Lower leg skin (tissue), 4 donors: ENCODE results near the gene LCA5L. TPM values are rescaled to one million over a fixed set of nuclear protein-coding genes. Genes with fewer than 3 reads are reported as not detected.

Experiments used
- DNase-seq, 2 donors: peaks; one replicate each; pipeline ENCODE4 v3.0.0-alpha.2; 2019; ENCODE audit warnings: low spot score in 2 of 2
- H3K4me3 ChIP-seq: fragments of 200-600 bp; sonication (generic); 2 replicates; pipeline ENCODE4 v1.5.1; 2017; ENCODE audit warnings: mild to moderate bottlenecking, low read depth; ENCODE audit not compliant: poor library complexity, severe bottlenecking
- POLR2A ChIP-seq, 2 donors: fragments of 450-650 bp; IDR thresholded peaks; one replicate each; pipeline ENCODE4 v1.6.1; 2016 to 2017; ENCODE audit warnings: antibody characterized with exemption in 2 of 2, mild to moderate bottlenecking in 1 of 2, moderate library complexity in 1 of 2
- WGBS, 2 donors: methylation state at CpG; one replicate each; pipeline ENCODE4 v1.1.5; 2018; 5-methylcytosine and 5-hydroxymethylcytosine counted together
- intact Hi-C: fragments of 100-400 bp; cut with DNase I; formaldehyde crosslinking; loops from one replicate; pipeline ENCODE4 v1.15.0; 2023; ENCODE audit warnings: low total_unique reads
- total RNA-seq, 4 donors: library from RNA; depleted of rRNA; stranded (reverse); fragments of >200 nt; gene quantifications; one replicate each; pipeline ENCODE4 v1.1.0, GENCODE V29; 2016
- TF ChIP-seq, protein P1 (sequence below), 3 donors: fragments of 450-650 bp; IDR thresholded peaks; one replicate each; pipeline ENCODE4 v1.5.1; 2016; ENCODE audit warnings: antibody characterized with exemption in 3 of 3, mild to moderate bottlenecking in 3 of 3, moderate library complexity in 2 of 3

LCA5L gene
- total RNA-seq, 4 donors from 2014 or later, result 0.30 to 0.81 (median 0.79) TPM; not detected in 1

DNA sequence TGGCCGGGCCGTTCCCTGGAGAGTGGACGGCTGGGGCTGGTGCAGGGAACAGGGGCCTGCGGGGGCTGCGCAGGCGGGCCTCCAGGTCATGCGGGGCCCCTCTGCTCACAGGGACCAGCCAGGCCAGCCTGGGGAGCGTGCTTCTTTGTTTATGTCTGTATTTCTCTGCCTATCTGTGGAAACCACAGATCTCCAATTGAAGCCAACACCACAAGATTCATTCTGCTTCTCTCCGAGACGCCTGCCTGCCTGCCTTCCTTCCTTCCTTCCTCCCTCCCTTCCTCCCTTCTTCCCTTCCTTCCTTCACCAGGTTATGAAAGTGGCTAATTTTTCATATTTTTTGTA is 56.8 kb downstream of the LCA5L start:
- TF ChIP-seq, protein P1, sequence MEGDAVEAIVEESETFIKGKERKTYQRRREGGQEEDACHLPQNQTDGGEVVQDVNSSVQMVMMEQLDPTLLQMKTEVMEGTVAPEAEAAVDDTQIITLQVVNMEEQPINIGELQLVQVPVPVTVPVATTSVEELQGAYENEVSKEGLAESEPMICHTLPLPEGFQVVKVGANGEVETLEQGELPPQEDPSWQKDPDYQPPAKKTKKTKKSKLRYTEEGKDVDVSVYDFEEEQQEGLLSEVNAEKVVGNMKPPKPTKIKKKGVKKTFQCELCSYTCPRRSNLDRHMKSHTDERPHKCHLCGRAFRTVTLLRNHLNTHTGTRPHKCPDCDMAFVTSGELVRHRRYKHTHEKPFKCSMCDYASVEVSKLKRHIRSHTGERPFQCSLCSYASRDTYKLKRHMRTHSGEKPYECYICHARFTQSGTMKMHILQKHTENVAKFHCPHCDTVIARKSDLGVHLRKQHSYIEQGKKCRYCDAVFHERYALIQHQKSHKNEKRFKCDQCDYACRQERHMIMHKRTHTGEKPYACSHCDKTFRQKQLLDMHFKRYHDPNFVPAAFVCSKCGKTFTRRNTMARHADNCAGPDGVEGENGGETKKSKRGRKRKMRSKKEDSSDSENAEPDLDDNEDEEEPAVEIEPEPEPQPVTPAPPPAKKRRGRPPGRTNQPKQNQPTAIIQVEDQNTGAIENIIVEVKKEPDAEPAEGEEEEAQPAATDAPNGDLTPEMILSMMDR (IDR thresholded peaks at IDR 0.05), result no peak
- no peak for TF ChIP-seq POLR2A (IDR thresholded peaks at IDR 0.05)
- no peak for DNase-seq
- no peak overlapping the region for H3K4me3 ChIP-seq
- intact Hi-C loops, result loop anchor here (5.0 kb wide), 1 partner anchor 76 kb away; the partner anchor contains the start of gene BRWD1
- WGBS, 2 donors, result 1 to 2% methylated on average over 6 to 10 of the region's 10 CpGs

DNA sequence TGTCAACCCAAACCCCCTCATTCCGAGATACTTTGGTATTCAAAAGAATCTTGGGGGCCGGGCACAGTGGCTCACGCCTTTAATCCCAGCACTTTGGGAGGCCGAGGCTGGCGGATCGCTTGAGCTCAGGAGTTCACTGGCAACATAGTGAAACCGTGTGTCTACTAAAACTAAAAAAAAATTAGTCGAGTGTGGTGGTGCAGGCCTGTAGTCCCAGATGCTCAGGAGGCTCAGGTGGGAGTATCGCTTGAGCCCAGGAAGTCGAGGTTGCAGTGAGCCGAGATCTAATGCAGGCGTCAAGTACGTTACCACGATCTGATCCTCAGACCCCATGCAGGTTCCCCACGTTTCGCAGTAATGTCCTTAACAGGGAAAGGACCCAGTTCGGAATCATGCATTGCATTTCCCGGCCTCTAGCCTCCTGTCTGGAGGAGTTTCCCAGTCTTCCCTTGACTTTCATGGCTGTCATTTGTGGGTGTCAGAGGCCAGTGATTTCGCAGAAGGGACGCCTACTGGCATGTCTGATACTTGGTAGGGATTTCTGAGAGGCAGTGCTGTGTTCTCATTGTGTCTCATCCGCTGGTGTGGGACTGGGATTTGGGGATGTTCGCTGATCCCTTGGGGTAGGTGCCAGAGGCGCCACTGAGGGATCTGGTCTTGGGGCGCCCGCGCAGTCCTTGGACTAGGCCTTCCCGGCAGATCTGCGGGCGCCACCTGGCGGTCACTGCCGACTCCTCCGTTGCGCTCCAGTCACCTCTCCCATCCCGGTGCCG is 57.4 kb downstream of the LCA5L start:
- intact Hi-C loops, result loop anchor here (5.0 kb wide), 1 partner anchor 76 kb away; the partner anchor contains the start of gene BRWD1
- WGBS, 2 donors, result 7 to 21% methylated on average over 34 to 35 of the region's 35 CpGs

GRCh38 chr21:39387461-39388037 is 58.0 kb downstream of the LCA5L start:
- peak; percentile 84 to 98 for DNase-seq
- TF ChIP-seq, protein P1 (IDR thresholded peaks at IDR 0.05), result no peak
- no peak for TF ChIP-seq POLR2A (IDR thresholded peaks at IDR 0.05)
- 1 to 25% methylated on average over 17 to 21 of the region's 21 CpGs for WGBS, 2 donors
- H3K4me3 ChIP-seq, result no peak overlapping the region
- intact Hi-C loops, result loop anchor here (5.0 kb wide), 1 partner anchor 75 kb away; the partner anchor contains the start of gene BRWD1

More for the DNA sequence above, 57.4 kb downstream of the LCA5L start:
- peak; percentile 87 to 98 for DNase-seq
- peak overlapping the region; percentile 4 for H3K4me3 ChIP-seq
- TF ChIP-seq POLR2A (IDR thresholded peaks at IDR 0.05), result no peak
- TF ChIP-seq, protein P1 (IDR thresholded peaks at IDR 0.05), result peak in 1 of 3 donors; percentile 69

- no peak overlapping the region for H3K4me3 ChIP-seq
- peak in 1 of 2 donors; percentile 48 for DNase-seq
- intact Hi-C loops, result loop anchor here (5.0 kb wide), 1 partner anchor 75 kb away; the partner anchor contains the start of gene BRWD1
- TF ChIP-seq, protein P1 (IDR thresholded peaks at IDR 0.05), result no peak
- TF ChIP-seq POLR2A (IDR thresholded peaks at IDR 0.05), result no peak
- WGBS, 2 donors, result 93 to 94% methylated on average over 11 of the region's 11 CpGs
These were observed 58.7 kb downstream of the LCA5L start for GRCh38 chr21:39386899-39387298.

DNA sequence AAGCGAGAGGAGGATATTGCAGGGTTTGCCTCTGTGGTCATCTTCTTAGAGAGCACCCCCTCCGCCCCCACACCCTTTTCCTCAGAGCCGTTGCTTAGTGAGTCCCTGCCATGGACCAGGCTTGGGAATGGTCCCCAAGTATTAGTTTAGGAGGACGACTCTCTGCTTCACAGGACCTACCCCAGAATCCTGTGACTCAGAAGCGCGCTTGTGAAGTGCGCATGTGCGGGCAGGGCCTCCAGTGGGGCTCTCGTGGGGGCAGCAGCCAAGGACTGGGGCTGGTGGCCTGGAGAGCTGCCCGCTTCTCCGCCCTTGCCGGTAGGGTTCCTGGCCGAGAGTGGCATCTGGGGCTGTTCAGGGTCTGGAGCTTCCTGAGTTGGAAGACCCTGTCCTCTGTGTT is 59.4 kb downstream of the LCA5L start:
- no peak for DNase-seq
- intact Hi-C loops, result loop anchor here (5.0 kb wide), 1 partner anchor 74 kb away; the partner anchor contains the start of gene BRWD1
- TF ChIP-seq, protein P1 (IDR thresholded peaks at IDR 0.05), result no peak
- no peak for TF ChIP-seq POLR2A (IDR thresholded peaks at IDR 0.05)
- WGBS, 2 donors, result 43 to 54% methylated on average over 13 of the region's 13 CpGs
- H3K4me3 ChIP-seq, result peak overlapping the region; percentile 4
